Panc1 (cell line): ENCODE data around the gene GPAM.

Experiments
- CTCF ChIP-seq: fragments of 450-650 bp; IDR thresholded peaks from 2 replicates; pipeline ENCODE4 v1.5.1; 2017; ENCODE audit warnings: mild to moderate bottlenecking
- POLR2AphosphoS5 ChIP-seq: IDR thresholded peaks from 2 replicates; pipeline ENCODE4 v1.6.1; 2012; ENCODE audit warnings: mild to moderate bottlenecking, low read depth, low read length, moderate library complexity
- REST ChIP-seq, 2 experiments: IDR thresholded peaks; 2 replicates each; pipeline ENCODE4 v1.6.1; 2011 to 2012; ENCODE audit warnings: low read depth in 2 of 2, control low read depth in 1 of 2, low read length in 1 of 2, mild to moderate bottlenecking in 1 of 2, moderate library complexity in 1 of 2; ENCODE audit not compliant: insufficient read depth in 1 of 2
- SIN3A ChIP-seq: IDR thresholded peaks from 2 replicates; pipeline ENCODE4 v1.6.1; 2012; ENCODE audit warnings: low read depth, mild to moderate bottlenecking, low read length, moderate library complexity, borderline replicate concordance; ENCODE audit not compliant: insufficient read depth
- TCF7L2 ChIP-seq: IDR thresholded peaks from 2 replicates; pipeline ENCODE4 v1.6.1; 2011; ENCODE audit warnings: mild to moderate bottlenecking, low read depth, low read length, inconsistent platforms

- TF ChIP-seq TCF7L2, result no peak
- TF ChIP-seq CTCF, result no peak
- TF ChIP-seq SIN3A, result no peak
- TF ChIP-seq POLR2AphosphoS5, result no peak
- no peak for TF ChIP-seq REST (IDR thresholded peaks at IDR 0.05; ENCODE audit: insufficient read depth in 1 of 2, low read depth in 2 of 2, low read length in 1 of 2)
Measured at GRCh38 chr10:112209684-112210131, 26.1 kb upstream of the GPAM start.
